ENCODE data around the gene EREG. TPM values are rescaled to one million over a fixed set of nuclear protein-coding genes. Genes with fewer than 3 reads are reported as not detected.
A peak's percentile ranks its signal among the peaks of the same experiment; 100 is the strongest.
"Not testable (repeated sequence)": the region's sequence is repeated elsewhere in the genome, so short reads cannot be mapped to it uniquely, and the experiment has no call there.

Gene EREG
- total and polyA plus RNA-seq, 9 of the 15 experiments (the other 6 are each of a cell fraction or from before 2014, with no cell fraction given): 0.97 to 7.3 (median 2.5) TPM

GRCh38 chr4:74397748-74398426, 32.9 kb downstream of the EREG start (continued):
- TF ChIP-seq MGA (IDR thresholded peaks at IDR 0.05): peak; percentile 28
- no peak for TF ChIP-seq SPI1 (IDR thresholded peaks at IDR 0.05; ENCODE audit: borderline replicate concordance, low read depth, low read length)

GRCh38 chr4:74398894-74399589, 34.1 kb downstream of the EREG start:
- BruUV-seq (replicated peaks); H3K4me2 ChIP-seq (ENCODE audit: insufficient read depth, low read length); intact Hi-C loops (cut with micrococcal nuclease): not testable (repeated sequence)

More at GRCh38 chr4:74398894-74399589, 34.1 kb downstream of the EREG start:
- H3K79me2 ChIP-seq (ENCODE audit: control insufficient read depth, insufficient read depth, low read length); H3K9me1 ChIP-seq (ENCODE audit: control insufficient read depth, insufficient read depth, low read length); H3K36me3 ChIP-seq (ENCODE audit: control insufficient read depth, insufficient read depth, low read length); H3K4me3 ChIP-seq; DNase-seq (ENCODE audit: extremely low read depth in 1 of 4, low spot score in 3 of 4); FAIRE-seq; CTCF ChIA-PET (ENCODE audit: low intra/inter-chr PET ratio); ATAC-seq; H3K27me3 ChIP-seq (ENCODE audit: control insufficient read depth in 2 of 2, insufficient read depth in 2 of 2, low read length in 2 of 2); in situ Hi-C loops (cut with MboI); H4K20me1 ChIP-seq (replicated peaks; ENCODE audit: control insufficient read depth, insufficient read depth, low read length); H3K9me3 ChIP-seq (replicated peaks; ENCODE audit: control insufficient read depth, insufficient read depth, low read depth, low read length); H3K27ac ChIP-seq (ENCODE audit: extremely low read depth, low read depth, low read length); H3K9ac ChIP-seq (ENCODE audit: insufficient read depth in 1 of 2, low read depth in 2 of 2, low read length in 2 of 2): not testable (repeated sequence)
- Histone ChIP-seq H3K4me1 (replicated peaks in 1 of 2; ENCODE audit: control insufficient read depth in 2 of 2, insufficient read depth in 2 of 2, low read length in 2 of 2) (peaks cover 2 to 13% of the 10 kb centered on the region in 2 experiments; a peak in 3 of 5 replicates), H2AFZ (ENCODE audit: low read depth, low read length) (peak overlapping the region; percentile 79; the same call in 1 of the 2 replicates)
- 89% methylated on average over 20 of the region's 32 CpGs for WGBS (ENCODE audit: insufficient coverage, low coverage, missing lambda C conversion rate)
- POLR2A ChIA-PET: interaction anchor here (0.6 to 1.4 kb wide), 6 partner anchors 8 to 133 kb away, joined by 3 to 5 read pairs (median 4); partner anchors contain the start of gene AREG

All from K562 (cell line).